Lower leg skin (tissue), 3 donors: Measurements from ENCODE around the gene APOA1.

Source experiments
- CTCF ChIP-seq, 3 donors: fragments of 450-650 bp; IDR thresholded peaks; one replicate each; pipeline ENCODE4 v1.5.1; 2016; ENCODE audit warnings: antibody characterized with exemption in 3 of 3, mild to moderate bottlenecking in 3 of 3, moderate library complexity in 2 of 3
- POLR2A ChIP-seq, 2 donors: fragments of 450-650 bp; IDR thresholded peaks; one replicate each; pipeline ENCODE4 v1.6.1; 2016 to 2017; ENCODE audit warnings: antibody characterized with exemption in 2 of 2, mild to moderate bottlenecking in 1 of 2, moderate library complexity in 1 of 2

GRCh38 chr11:116791002-116791812 is 46.2 kb downstream of the APOA1 start:
- TF ChIP-seq CTCF (IDR thresholded peaks at IDR 0.05) = peak in 1 of 3 donors; percentile 78
- TF ChIP-seq POLR2A (IDR thresholded peaks at IDR 0.05) = no peak
